IMR-90 (cell line): ENCODE data around the gene MAGI1.

Experiments used
- CEBPB ChIP-seq: IDR thresholded peaks from 2 replicates; pipeline ENCODE4 v1.6.1; 2012; ENCODE audit warnings: low read depth, low read length, improper control_type of control experiment
- POLR2A ChIP-seq: IDR thresholded peaks from 2 replicates; pipeline ENCODE4 v1.6.1; 2012; ENCODE audit warnings: mild to moderate bottlenecking, low read depth, low read length
- TF ChIP-seq, protein P1 (sequence below): conservative IDR thresholded peaks from 2 replicates; pipeline ENCODE4 v1.5.1; 2012; ENCODE audit warnings: mild to moderate bottlenecking, low read depth, low read length, improper control_type of control experiment

DNA sequence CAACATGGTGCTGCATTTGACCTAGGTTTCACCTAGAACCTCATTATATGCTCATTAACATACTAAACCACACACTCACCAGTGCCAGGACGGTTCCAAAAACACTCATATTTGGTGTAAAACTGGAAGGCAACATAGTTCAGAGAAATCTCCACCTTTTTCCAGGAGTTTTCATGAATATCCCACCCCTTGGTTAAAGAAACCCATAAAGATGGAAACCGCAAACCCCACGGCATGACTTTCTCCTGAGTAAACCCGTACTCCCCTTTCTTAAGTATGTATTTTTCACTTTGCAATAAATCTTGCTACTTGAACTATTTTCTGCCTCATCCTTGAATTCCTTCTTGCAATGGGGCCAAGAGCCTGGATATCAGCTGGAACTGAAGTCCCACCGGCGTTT is 379.3 kb downstream of the MAGI1 start:
- TF ChIP-seq POLR2A (no peak), CEBPB (no peak)
- TF ChIP-seq, protein P1, sequence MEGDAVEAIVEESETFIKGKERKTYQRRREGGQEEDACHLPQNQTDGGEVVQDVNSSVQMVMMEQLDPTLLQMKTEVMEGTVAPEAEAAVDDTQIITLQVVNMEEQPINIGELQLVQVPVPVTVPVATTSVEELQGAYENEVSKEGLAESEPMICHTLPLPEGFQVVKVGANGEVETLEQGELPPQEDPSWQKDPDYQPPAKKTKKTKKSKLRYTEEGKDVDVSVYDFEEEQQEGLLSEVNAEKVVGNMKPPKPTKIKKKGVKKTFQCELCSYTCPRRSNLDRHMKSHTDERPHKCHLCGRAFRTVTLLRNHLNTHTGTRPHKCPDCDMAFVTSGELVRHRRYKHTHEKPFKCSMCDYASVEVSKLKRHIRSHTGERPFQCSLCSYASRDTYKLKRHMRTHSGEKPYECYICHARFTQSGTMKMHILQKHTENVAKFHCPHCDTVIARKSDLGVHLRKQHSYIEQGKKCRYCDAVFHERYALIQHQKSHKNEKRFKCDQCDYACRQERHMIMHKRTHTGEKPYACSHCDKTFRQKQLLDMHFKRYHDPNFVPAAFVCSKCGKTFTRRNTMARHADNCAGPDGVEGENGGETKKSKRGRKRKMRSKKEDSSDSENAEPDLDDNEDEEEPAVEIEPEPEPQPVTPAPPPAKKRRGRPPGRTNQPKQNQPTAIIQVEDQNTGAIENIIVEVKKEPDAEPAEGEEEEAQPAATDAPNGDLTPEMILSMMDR, result no peak
